Mucosa of rectum (tissue), 2 donors: ENCODE data around the gene EMILIN1.
"Not testable (repeated sequence)": the region's sequence is repeated elsewhere in the genome, so short reads cannot be mapped to it uniquely, and the experiment has no call there.

Experiments used
- H3K27ac ChIP-seq, 2 donors: one replicate each; pipeline ENCODE4 v1.7.0; 2013; ENCODE audit warnings: inconsistent platforms in 2 of 2, low read depth in 2 of 2, low read length in 2 of 2
- H3K27me3 ChIP-seq, 2 donors: one replicate each; pipeline ENCODE4 v1.7.0; 2013; ENCODE audit warnings: low read length in 2 of 2; ENCODE audit not compliant: control insufficient read depth in 2 of 2, insufficient read depth in 2 of 2
- H3K36me3 ChIP-seq, 2 donors: one replicate each; pipeline ENCODE4 v1.7.0; 2013; ENCODE audit warnings: low read length in 2 of 2; ENCODE audit not compliant: control insufficient read depth in 2 of 2, insufficient read depth in 2 of 2
- H3K4me1 ChIP-seq, 2 donors: one replicate each; pipeline ENCODE4 v1.7.0; 2013; ENCODE audit warnings: low read length in 2 of 2, mild to moderate bottlenecking in 1 of 2; ENCODE audit not compliant: control insufficient read depth in 2 of 2, insufficient read depth in 2 of 2
- H3K4me3 ChIP-seq, 2 donors: one replicate each; pipeline ENCODE4 v1.7.0; 2013; ENCODE audit warnings: low read length in 2 of 2
- H3K9ac ChIP-seq, 2 donors: one replicate each; pipeline ENCODE4 v1.7.0; 2013; ENCODE audit warnings: low read length in 2 of 2, low read depth in 1 of 2, mild to moderate bottlenecking in 1 of 2
- H3K9me3 ChIP-seq, 2 donors: one replicate each; pipeline ENCODE4 v1.7.0; 2013; ENCODE audit warnings: low read length in 2 of 2; ENCODE audit not compliant: control insufficient read depth in 2 of 2
- donor health status: healthy.
- donor health status: Normal muscosa, but diverticular disease.

EMILIN1 gene

GRCh38 chr2:27070653-27071276, 7.7 kb upstream of the EMILIN1 start:
- H3K27me3 ChIP-seq, result no peaks in the 10 kb centered on the region
- H3K9me3 ChIP-seq, result no peaks in the 10 kb centered on the region
- peak overlapping the region; percentile 86 to 97 for H3K4me3 ChIP-seq
- peaks cover 22 to 28% of the 10 kb centered on the region in 2 donors for H3K4me1 ChIP-seq
- H3K36me3 ChIP-seq, result peaks cover 20 to 21% of the 10 kb centered on the region in 2 donors
- H3K9ac ChIP-seq, result peak overlapping the region; percentile 87
- peak overlapping the region; percentile 88 to 95 for H3K27ac ChIP-seq

GRCh38 chr2:27071277-27071989, 7.0 kb upstream of the EMILIN1 start, which contains the start of gene OST4:
Gene OST4, minus strand, starts transcription at chr2:27071654.
- H3K27me3 ChIP-seq, result no peaks in the 10 kb centered on the region
- peak within 1 kb of the TSS; percentile 87 for H3K9ac ChIP-seq
- H3K4me3 ChIP-seq, result peak within 1 kb of the TSS; percentile 86 to 97
- H3K4me1 ChIP-seq, result peaks cover 22 to 28% of the 10 kb centered on the region in 2 donors
- H3K27ac ChIP-seq, result peak within 1 kb of the TSS; percentile 88 to 95
- peaks cover 18 to 21% of the 10 kb centered on the region in 2 donors for H3K36me3 ChIP-seq
- no peaks in the 10 kb centered on the region for H3K9me3 ChIP-seq

- peak overlapping the region; percentile 60 to 75 for H3K9ac ChIP-seq
- peak overlapping the region; percentile 75 to 86 for H3K4me3 ChIP-seq
- H3K9me3 ChIP-seq, result no peaks in the 10 kb centered on the region
- H3K4me1 ChIP-seq, result peaks cover 22 to 28% of the 10 kb centered on the region in 2 donors
- peaks cover 18 to 20% of the 10 kb centered on the region in 2 donors for H3K36me3 ChIP-seq
- H3K27ac ChIP-seq, result peak overlapping the region; percentile 86 to 95
- H3K27me3 ChIP-seq, result no peaks in the 10 kb centered on the region
Measured at GRCh38 chr2:27071990-27072830, 6.2 kb upstream of the EMILIN1 start.

GRCh38 chr2:27072920-27073319, 5.5 kb upstream of the EMILIN1 start:
- Histone ChIP-seq H3K27ac (peak overlapping the region; percentile 86 to 95), H3K4me1 (peaks cover 22 to 28% of the 10 kb centered on the region in 2 donors), H3K36me3 (peaks cover 12 to 13% of the 10 kb centered on the region in 2 donors), H3K9me3 (no peaks in the 10 kb centered on the region), H3K4me3 (no peak overlapping the region), H3K27me3 (no peaks in the 10 kb centered on the region), H3K9ac (peak overlapping the region in 1 of 2 donors; percentile 20)

DNA sequence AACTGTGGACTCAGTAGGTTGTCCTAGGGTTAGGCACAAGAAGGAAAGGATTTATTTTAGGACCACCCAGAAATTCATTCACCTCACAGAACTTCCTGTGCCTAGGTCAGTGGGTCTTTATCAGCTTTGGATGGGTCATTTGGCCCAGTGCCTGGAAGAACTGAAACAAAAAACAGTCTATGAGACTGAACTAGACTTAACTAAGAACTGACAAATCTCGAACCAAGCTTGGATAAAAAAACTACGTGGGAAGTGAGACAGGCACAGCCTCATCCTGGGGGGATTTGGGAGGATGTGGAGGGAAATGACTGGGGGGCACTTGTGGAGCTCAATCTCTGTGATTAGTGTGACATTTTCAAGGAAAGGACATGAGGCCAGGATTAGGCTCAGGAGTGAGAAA, 4.6 kb upstream of the EMILIN1 start:
- no peak overlapping the region for H3K9ac ChIP-seq
- no peaks in the 10 kb centered on the region for H3K27me3 ChIP-seq
- H3K9me3 ChIP-seq, result no peaks in the 10 kb centered on the region
- no peak overlapping the region for H3K4me3 ChIP-seq
- H3K27ac ChIP-seq, result peak overlapping the region; percentile 24 to 95
- peaks cover 4 to 6% of the 10 kb centered on the region in 2 donors for H3K36me3 ChIP-seq
- peaks cover 22 to 28% of the 10 kb centered on the region in 2 donors for H3K4me1 ChIP-seq

DNA sequence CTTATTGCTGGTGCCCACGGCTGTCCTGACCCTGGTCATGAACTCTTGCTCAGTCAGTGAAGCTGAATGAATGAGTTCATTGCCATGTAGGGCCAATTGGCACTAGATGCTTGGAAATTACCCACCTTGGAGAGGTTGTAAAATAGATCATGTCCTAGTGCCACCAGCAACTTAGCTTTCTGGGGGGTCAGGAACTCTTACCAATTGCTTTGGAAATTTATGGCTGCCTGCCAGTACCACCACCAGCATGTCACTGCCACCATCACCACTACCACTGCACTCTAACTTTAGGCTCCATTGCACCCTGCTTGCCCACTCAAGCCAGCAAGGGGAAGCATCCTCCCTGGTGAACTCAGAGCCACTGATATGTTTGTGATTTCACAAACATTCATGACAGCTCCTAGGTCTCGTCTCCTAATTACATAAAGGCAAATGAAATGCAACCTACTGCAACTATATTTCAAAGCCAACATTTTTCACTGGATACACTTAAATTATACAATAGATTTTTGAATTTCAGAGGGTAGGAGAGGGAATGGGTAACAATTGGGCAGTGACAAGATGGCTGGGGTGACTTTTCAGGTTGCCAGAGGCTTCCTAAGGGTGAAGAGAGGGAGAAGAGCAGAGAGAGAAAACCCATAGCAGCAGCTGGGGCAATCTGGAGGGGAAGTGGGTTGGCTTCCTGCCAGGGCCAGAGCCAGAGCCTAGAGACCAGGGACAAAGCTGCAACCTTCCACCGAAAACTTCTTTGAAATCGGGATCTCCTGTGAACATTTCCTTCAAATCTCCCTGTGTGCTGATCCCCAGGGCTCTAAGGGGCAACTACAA, 3.5 kb upstream of the EMILIN1 start:
- peak overlapping the region in 1 of 2 donors; percentile 17 for H3K9ac ChIP-seq
- H3K4me3 ChIP-seq, result no peak overlapping the region
- no peaks in the 10 kb centered on the region for H3K36me3 ChIP-seq
- H3K27me3 ChIP-seq, result no peaks in the 10 kb centered on the region
- H3K9me3 ChIP-seq, result no peaks in the 10 kb centered on the region
- peaks cover 19 to 24% of the 10 kb centered on the region in 2 donors for H3K4me1 ChIP-seq
- peak overlapping the region in 1 of 2 donors; percentile 95 for H3K27ac ChIP-seq

DNA sequence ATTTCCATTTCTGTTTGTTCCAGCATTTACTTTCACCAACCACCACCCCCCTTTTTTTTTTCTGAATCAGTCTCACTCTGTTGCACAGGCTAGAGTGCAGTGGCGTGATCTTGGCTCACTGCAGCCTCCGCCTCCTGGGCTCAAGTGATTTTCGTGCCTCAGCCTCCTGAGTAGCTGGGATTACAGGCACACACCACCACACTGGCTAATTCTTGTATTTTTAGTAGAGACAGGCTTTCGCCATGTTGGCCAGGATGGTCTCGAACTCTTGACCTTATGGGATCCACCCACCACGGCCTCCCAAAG, 2.9 kb upstream of the EMILIN1 start:
- not testable (repeated sequence) for H3K9ac ChIP-seq, H3K4me3 ChIP-seq, H3K9me3 ChIP-seq, H3K36me3 ChIP-seq, H3K27me3 ChIP-seq
- Histone ChIP-seq H3K27ac (peak overlapping the region in 1 of 2 donors; percentile 95), H3K4me1 (peaks cover 14 to 21% of the 10 kb centered on the region in 2 donors)

DNA sequence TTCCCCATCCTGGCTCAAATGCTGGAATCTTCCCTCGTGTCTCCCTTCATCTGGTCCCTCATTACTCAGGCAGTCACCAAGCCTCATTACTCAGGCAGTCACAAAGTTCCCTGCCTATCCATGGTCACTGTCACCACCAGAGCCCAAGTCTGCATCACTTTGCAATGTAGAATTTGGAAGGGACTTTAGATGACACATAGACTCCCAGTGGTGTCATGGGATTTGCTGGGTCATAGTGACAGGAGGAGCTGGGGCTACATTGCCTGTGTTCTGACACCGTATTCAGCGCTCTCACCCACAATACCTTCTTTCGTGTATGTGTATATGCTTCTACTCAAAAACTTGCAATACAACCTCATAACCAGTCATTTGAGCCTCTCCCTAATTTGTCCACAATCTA, 2.1 kb upstream of the EMILIN1 start:
- Histone ChIP-seq H3K36me3 (no peaks in the 10 kb centered on the region), H3K9me3 (no peaks in the 10 kb centered on the region), H3K27me3 (no peaks in the 10 kb centered on the region), H3K9ac (no peak overlapping the region), H3K4me1 (peaks cover 16 to 21% of the 10 kb centered on the region in 2 donors), H3K4me3 (no peak overlapping the region), H3K27ac (peak overlapping the region in 1 of 2 donors; percentile 95)

- Histone ChIP-seq H3K9me3 (no peaks in the 10 kb centered on the region), H3K27ac (peak overlapping the region in 1 of 2 donors; percentile 7), H3K4me3 (no peak overlapping the region), H3K27me3 (no peaks in the 10 kb centered on the region), H3K9ac (no peak overlapping the region), H3K36me3 (no peaks in the 10 kb centered on the region), H3K4me1 (peaks cover 20 to 28% of the 10 kb centered on the region in 2 donors)
Measured at GRCh38 chr2:27077231-27077630, 1.2 kb upstream of the EMILIN1 start.
